BE2C (cell line): ENCODE data around the gene LDLRAD4.

ENCODE experiments used
- DNase-seq: peaks from one replicate; pipeline ENCODE4 v3.0.0-alpha.2; 2020
- H3K27me3 ChIP-seq: fragments of 250-450 bp; sonication (Bioruptor Pico); 2 replicates; pipeline ENCODE4 v1.5.1; 2020; ENCODE audit warnings: mild to moderate bottlenecking
- H3K36me3 ChIP-seq: fragments of 250-450 bp; sonication (Bioruptor Pico); 2 replicates; pipeline ENCODE4 v1.5.1; 2020; ENCODE audit warnings: mild to moderate bottlenecking
- H3K4me1 ChIP-seq: fragments of 250-450 bp; sonication (Bioruptor Pico); 2 replicates; pipeline ENCODE4 v1.5.1; 2020
- H3K4me3 ChIP-seq: 2 replicates; pipeline ENCODE4 v1.5.1; 2011; ENCODE audit warnings: low read depth, low read length
- H3K9me3 ChIP-seq: fragments of 250-450 bp; sonication (Bioruptor Pico); 2 replicates; pipeline ENCODE4 v1.5.1; 2020
- TF ChIP-seq, protein P1 (sequence below): IDR thresholded peaks from 2 replicates; pipeline ENCODE4 v1.5.1; 2012; ENCODE audit warnings: mild to moderate bottlenecking, low read depth, low read length

LDLRAD4 gene

DNA sequence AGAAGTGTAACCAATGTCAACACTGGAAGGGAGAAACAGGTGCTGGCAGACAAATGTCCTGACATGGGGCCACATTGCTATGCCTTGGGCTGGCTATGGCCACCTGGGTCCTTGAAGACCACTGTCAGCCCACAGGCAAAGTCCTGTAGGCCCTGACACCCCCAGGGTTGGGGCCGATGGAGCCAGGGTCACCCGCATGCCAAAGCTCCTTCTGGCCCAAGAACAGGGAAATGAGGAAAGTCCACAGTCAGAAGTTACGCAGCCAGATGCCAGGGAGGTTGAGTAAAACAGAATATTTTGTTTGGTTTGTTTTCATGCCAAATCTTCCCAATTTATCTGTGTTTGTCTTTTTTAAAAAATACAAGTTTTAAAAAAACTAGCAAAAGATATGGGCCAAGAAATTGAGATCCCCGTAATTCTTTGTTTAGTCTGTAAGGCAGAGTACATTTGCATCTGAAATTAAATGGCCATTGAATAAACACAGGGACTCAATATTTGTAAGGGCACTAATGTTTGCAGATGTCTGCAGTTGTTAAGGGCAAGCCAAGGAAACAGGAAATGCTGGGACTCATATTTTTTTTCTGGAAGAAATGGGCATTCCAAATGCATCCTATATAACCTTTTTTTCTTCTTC is 321.4 kb downstream of the LDLRAD4 start:
- no peak overlapping the region for H3K4me3 ChIP-seq
- H3K9me3 ChIP-seq: no peaks in the 10 kb centered on the region
- H3K36me3 ChIP-seq: no peaks in the 10 kb centered on the region
- TF ChIP-seq, protein P1, sequence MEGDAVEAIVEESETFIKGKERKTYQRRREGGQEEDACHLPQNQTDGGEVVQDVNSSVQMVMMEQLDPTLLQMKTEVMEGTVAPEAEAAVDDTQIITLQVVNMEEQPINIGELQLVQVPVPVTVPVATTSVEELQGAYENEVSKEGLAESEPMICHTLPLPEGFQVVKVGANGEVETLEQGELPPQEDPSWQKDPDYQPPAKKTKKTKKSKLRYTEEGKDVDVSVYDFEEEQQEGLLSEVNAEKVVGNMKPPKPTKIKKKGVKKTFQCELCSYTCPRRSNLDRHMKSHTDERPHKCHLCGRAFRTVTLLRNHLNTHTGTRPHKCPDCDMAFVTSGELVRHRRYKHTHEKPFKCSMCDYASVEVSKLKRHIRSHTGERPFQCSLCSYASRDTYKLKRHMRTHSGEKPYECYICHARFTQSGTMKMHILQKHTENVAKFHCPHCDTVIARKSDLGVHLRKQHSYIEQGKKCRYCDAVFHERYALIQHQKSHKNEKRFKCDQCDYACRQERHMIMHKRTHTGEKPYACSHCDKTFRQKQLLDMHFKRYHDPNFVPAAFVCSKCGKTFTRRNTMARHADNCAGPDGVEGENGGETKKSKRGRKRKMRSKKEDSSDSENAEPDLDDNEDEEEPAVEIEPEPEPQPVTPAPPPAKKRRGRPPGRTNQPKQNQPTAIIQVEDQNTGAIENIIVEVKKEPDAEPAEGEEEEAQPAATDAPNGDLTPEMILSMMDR: no peak
- DNase-seq: no peak
- H3K4me1 ChIP-seq: no peaks in the 10 kb centered on the region
- H3K27me3 ChIP-seq: no peaks in the 10 kb centered on the region

DNA sequence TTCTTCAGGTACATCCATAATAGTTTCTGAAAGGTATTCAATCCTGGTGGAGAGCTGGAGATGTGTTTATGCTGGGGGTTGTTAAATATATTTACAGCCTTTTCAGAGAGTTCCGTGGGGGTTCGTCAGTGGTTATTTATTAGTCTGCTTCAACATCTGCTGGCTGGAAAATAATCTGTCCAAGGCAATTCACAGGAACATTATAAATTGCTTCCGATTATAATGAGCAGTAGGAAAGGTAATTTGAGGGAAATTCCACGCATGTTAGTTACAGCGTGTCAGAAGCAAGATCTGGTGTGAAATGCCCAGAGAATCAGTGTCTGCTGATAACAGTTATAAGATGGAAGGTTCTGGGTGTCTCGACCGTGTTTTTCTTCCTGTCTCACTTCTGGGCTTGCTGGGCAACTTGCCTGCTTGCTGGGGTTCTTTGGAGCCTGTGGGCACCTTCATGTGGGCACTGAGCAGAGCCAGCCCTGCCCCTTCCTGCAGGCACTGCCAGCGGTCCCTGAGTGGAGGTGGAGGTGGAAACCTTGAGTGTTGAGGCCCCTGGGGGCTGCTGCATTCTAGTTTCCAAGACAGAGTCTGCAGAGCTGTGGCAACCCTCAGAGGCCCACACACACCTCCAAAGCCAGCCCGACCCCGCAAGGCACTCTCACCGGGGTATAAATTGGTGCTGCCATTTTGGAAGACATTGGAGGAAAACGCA is 322.1 kb downstream of the LDLRAD4 start:
- no peaks in the 10 kb centered on the region for H3K4me1 ChIP-seq
- no peaks in the 10 kb centered on the region for H3K9me3 ChIP-seq
- H3K27me3 ChIP-seq: no peaks in the 10 kb centered on the region
- TF ChIP-seq, protein P1: no peak
- H3K36me3 ChIP-seq: no peaks in the 10 kb centered on the region
- no peak for DNase-seq
- H3K4me3 ChIP-seq: no peak overlapping the region

DNA sequence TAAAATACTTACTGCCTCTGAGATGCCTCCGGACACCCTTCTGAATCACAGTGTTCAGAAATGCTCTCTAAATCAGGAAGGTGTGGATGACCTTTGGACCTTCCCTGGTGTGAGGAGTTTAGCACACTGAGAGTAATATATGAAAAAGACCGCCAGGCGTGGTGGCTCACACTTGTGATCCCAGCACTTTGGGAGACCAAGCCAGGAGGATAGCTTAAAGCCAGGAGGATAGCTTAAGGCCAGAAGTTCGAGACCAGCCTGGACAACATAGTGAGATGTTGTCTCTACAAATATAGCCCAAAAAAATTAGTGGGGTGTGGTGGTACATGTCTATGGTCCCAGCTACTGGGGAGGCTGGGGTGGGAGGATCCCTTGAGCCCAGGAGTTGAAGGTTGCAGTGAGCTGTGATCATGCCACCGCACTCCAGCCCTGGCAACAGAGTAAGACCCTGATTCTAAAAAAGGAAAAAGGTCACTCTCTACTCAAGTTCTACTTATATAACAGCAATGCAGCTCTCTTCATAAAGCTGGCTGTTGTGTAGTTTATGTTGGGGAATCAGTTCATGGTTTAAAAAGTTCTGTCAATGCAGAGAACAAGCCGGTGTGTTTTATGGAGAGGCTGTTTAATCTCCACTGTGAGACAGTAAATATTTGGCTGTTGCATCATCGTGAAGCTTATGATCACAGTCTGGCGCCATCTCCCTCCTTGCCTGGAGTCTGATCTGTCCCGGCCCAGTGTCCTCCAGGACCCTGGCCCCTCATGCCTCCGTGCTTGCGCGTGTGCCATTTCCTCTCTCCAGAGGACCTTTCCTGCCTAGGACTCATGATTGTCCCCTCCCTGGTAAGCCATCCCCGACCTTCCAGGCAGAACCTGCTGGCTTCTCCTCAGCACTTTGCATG is 323.3 kb downstream of the LDLRAD4 start:
- no peaks in the 10 kb centered on the region for H3K9me3 ChIP-seq
- no peaks in the 10 kb centered on the region for H3K36me3 ChIP-seq
- no peaks in the 10 kb centered on the region for H3K27me3 ChIP-seq
- TF ChIP-seq, protein P1: no peak
- no peaks in the 10 kb centered on the region for H3K4me1 ChIP-seq
- H3K4me3 ChIP-seq: no peak overlapping the region
- DNase-seq: no peak

DNA sequence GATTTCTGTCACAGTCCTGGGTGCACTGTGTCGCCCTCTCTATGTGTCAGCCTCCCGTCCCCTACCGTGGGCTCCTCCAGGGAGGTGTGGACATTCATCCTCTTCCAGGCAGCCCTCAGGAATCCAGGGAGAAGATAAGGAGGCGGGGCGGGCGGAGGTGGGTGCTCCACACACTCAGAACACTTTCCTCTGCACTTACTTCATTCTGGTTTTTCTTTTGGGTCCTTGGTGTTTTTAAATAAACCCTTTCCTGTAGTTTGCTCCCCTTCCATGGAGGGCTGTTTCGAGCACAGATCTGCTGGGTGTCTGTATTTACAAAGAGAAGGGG is 323.9 kb downstream of the LDLRAD4 start:
- Histone ChIP-seq H3K4me1 (no peaks in the 10 kb centered on the region), H3K27me3 (no peaks in the 10 kb centered on the region), H3K9me3 (no peaks in the 10 kb centered on the region), H3K36me3 (no peaks in the 10 kb centered on the region), H3K4me3 (no peak overlapping the region)
- DNase-seq: no peak
- TF ChIP-seq, protein P1: no peak

DNA sequence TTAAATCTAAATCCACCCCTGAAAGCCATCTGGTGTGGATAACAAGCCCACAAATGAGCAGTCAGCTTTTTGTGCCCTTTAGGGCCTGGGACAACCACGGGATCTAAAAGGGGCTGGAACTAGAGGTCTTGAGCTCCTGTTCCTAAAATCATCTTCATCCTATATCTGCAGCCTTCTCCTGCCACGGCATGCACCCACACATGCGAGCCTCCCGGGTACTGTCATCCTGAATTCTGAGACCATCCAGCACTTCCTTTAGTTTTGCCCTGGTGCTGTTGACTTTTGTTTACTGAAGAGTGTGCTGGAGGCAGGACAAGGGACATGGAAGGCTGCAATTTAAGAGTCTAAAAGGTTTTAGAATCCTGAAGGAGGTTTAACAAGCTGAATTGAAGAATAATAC is 324.6 kb downstream of the LDLRAD4 start:
- Histone ChIP-seq H3K27me3 (no peaks in the 10 kb centered on the region), H3K36me3 (no peaks in the 10 kb centered on the region), H3K4me3 (no peak overlapping the region), H3K4me1 (no peaks in the 10 kb centered on the region), H3K9me3 (no peaks in the 10 kb centered on the region)
- no peak for DNase-seq
- TF ChIP-seq, protein P1: no peak
